H1 (cell line): Measurements from ENCODE around the gene ASB1. TPM values are rescaled to one million over a fixed set of nuclear protein-coding genes. Genes with fewer than 3 reads are reported as not detected.

ENCODE experiments used
- CTCF ChIA-PET: fragments of 300-600 bp; sonication (Branson Sonifier 250); formaldehyde crosslinking; loops from one replicate; lab custom pipeline; 2021; ENCODE audit not compliant: partially characterized antibody; lab: Charles Lee
- POLR2A ChIA-PET: fragments of 300-600 bp; sonication (Branson Sonifier 250); formaldehyde crosslinking; loops from one replicate; lab custom pipeline; 2021; ENCODE audit warnings: inconsistent platforms; ENCODE audit not compliant: partially characterized antibody; lab: Charles Lee
- DNase-seq, 2 experiments: peaks; one replicate each; pipeline versions ENCODE4 v3.0.0 to v3.0.0-alpha.2; 2010 to 2022; ENCODE audit warnings: low spot score in 2 of 2, low read depth in 1 of 2, mixed read lengths in 1 of 2
- FAIRE-seq: peaks from 2 replicates; lab custom pipeline; 2011; peaks lifted over from hg19 to GRCh38; lab: Jason Lieb, UNC
- H2AFZ ChIP-seq: 2 replicates; pipeline ENCODE4 v1.8.1; 2012; ENCODE audit warnings: low read length, inconsistent platforms
- H2AK5ac ChIP-seq: 2 replicates; pipeline ENCODE4 v1.6.1; 2013; ENCODE audit warnings: low read depth, low read length
- H2BK120ac ChIP-seq: replicated peaks from 2 replicates; pipeline ENCODE3; 2013; ENCODE audit warnings: low read depth, low read length, inconsistent platforms
- H2BK12ac ChIP-seq: 2 replicates; pipeline ENCODE4 v1.6.1; 2013; ENCODE audit warnings: low read depth, low read length
- H2BK15ac ChIP-seq: 2 replicates; pipeline ENCODE4 v1.6.1; 2013; ENCODE audit warnings: low read length
- H2BK20ac ChIP-seq: 2 replicates; pipeline ENCODE4 v1.6.1; 2013; ENCODE audit warnings: low read length
- H2BK5ac ChIP-seq: 2 replicates; pipeline ENCODE4 v1.6.1; 2013; ENCODE audit warnings: low read depth, low read length
- H3K14ac ChIP-seq: 2 replicates; pipeline ENCODE4 v1.6.1; 2013; ENCODE audit warnings: inconsistent platforms; ENCODE audit not compliant: insufficient read length
- H3K18ac ChIP-seq: 2 replicates; pipeline ENCODE4 v1.6.1; 2013; ENCODE audit warnings: low read length; ENCODE audit errors: extremely low read depth
- H3K23ac ChIP-seq: 2 replicates; pipeline ENCODE4 v1.6.1; 2013; ENCODE audit warnings: inconsistent platforms; ENCODE audit not compliant: insufficient read length
- H3K23me2 ChIP-seq: 2 replicates; pipeline ENCODE4 v1.6.1; 2013; ENCODE audit warnings: low read depth, low read length
- H3K27ac ChIP-seq: 2 replicates; pipeline ENCODE4 v1.6.1; 2011; ENCODE audit warnings: low read depth, low read length, inconsistent platforms
- H3K27me3 ChIP-seq, 4 experiments: replicated peaks in 1 of 4; 1 replicate in 1 of 4; 2 replicates in 3 of 4; pipeline versions ENCODE4 v1.6.1 to v1.8.1; 2011 to 2013; ENCODE audit warnings: low read length in 3 of 4, mild to moderate bottlenecking in 3 of 4, inconsistent platforms in 2 of 4, mixed read lengths in 2 of 4, moderate library complexity in 1 of 4; ENCODE audit not compliant: control insufficient read depth in 3 of 4, insufficient read depth in 3 of 4; ENCODE audit errors: extremely low read depth in 1 of 4
- H3K36me3 ChIP-seq, 4 experiments: 2 replicates each; pipeline versions ENCODE4 v1.6.1 to v1.8.1; 2011 to 2013; ENCODE audit warnings: mild to moderate bottlenecking in 4 of 4, low read length in 3 of 4, moderate library complexity in 2 of 4, control low read depth in 1 of 4, inconsistent platforms in 1 of 4; ENCODE audit not compliant: insufficient read depth in 4 of 4, control insufficient read depth in 2 of 4
- H3K4ac ChIP-seq: replicated peaks from 2 replicates; pipeline ENCODE3; 2013; ENCODE audit warnings: low read length, low read depth, mixed read lengths, inconsistent platforms; ENCODE audit not compliant: insufficient read length
- H3K4me1 ChIP-seq, 4 experiments: replicated peaks in 1 of 4; 1 replicate in 1 of 4; 2 replicates in 3 of 4; pipeline versions ENCODE4 v1.6.1 to v1.8.1; 2011 to 2013; ENCODE audit warnings: low read length in 3 of 4, inconsistent platforms in 2 of 4, mixed read lengths in 1 of 4; ENCODE audit not compliant: insufficient read depth in 4 of 4, control insufficient read depth in 3 of 4
- H3K4me2 ChIP-seq, 2 experiments: 2 replicates each; pipeline versions ENCODE4 v1.6.1 to v1.8.1; 2011 to 2013; ENCODE audit warnings: low read depth in 2 of 2, low read length in 2 of 2, control low read depth in 1 of 2, inconsistent platforms in 1 of 2, mild to moderate bottlenecking in 1 of 2; ENCODE audit not compliant: insufficient read depth in 1 of 2
- H3K4me3 ChIP-seq, 4 experiments: fragments of 200-600, 300-600 bp in 1 of 4; sonication (generic), shearing (Covaris generic), sonication (Bioruptor Twin) in 1 of 4; 2 replicates each; pipeline versions ENCODE4 v1.5.1 to v1.8.1; 2011 to 2016; ENCODE audit warnings: low read length in 4 of 4, low read depth in 3 of 4, control low read depth in 2 of 4, inconsistent platforms in 2 of 4, mild to moderate bottlenecking in 2 of 4, mixed read lengths in 1 of 4, moderate library complexity in 1 of 4; ENCODE audit not compliant: insufficient read depth in 2 of 4; ENCODE audit errors: extremely low read depth in 1 of 4
- H3K56ac ChIP-seq: replicated peaks from 2 replicates; pipeline ENCODE3; 2013; ENCODE audit warnings: low read depth, mild to moderate bottlenecking, mixed read lengths, low read length, inconsistent platforms; ENCODE audit not compliant: insufficient read length
- H3K79me1 ChIP-seq: 2 replicates; pipeline ENCODE4 v1.6.1; 2013; ENCODE audit warnings: low read depth, low read length, control low read depth
- H3K79me2 ChIP-seq, 2 experiments: 2 replicates each; pipeline versions ENCODE4 v1.6.1 to v1.8.1; 2012 to 2013; ENCODE audit warnings: low read length in 2 of 2, mild to moderate bottlenecking in 2 of 2, inconsistent platforms in 1 of 2; ENCODE audit not compliant: insufficient read depth in 2 of 2, control insufficient read depth in 1 of 2
- H3K9ac ChIP-seq, 4 experiments: replicated peaks in 1 of 4; 1 replicate in 1 of 4; 2 replicates in 3 of 4; pipeline versions ENCODE4 v1.6.1 to v1.8.1; 2011 to 2013; ENCODE audit warnings: low read depth in 3 of 4, low read length in 3 of 4, control low read depth in 2 of 4, mild to moderate bottlenecking in 2 of 4, moderate library complexity in 2 of 4, inconsistent platforms in 1 of 4; ENCODE audit errors: extremely low read depth in 1 of 4
- H3K9me3 ChIP-seq, 2 experiments: 2 replicates each; pipeline versions ENCODE4 v1.6.1 to v1.8.1; 2012 to 2013; ENCODE audit warnings: mild to moderate bottlenecking in 2 of 2, moderate library complexity in 2 of 2, control low read depth in 1 of 2, inconsistent platforms in 1 of 2, low read depth in 1 of 2, low read length in 1 of 2, mixed read lengths in 1 of 2; ENCODE audit not compliant: insufficient read depth in 2 of 2
- H4K20me1 ChIP-seq, 2 experiments: replicated peaks in 1 of 2; 2 replicates each; pipeline versions ENCODE3 to v1.8.1; 2011 to 2013; ENCODE audit warnings: inconsistent platforms in 2 of 2, low read length in 2 of 2, mild to moderate bottlenecking in 1 of 2; ENCODE audit not compliant: insufficient read depth in 2 of 2, control insufficient read depth in 1 of 2
- H4K5ac ChIP-seq: 2 replicates; pipeline ENCODE4 v1.6.1; 2013; ENCODE audit warnings: low read length, low read depth, mixed read lengths, inconsistent platforms; ENCODE audit not compliant: insufficient read length
- H4K8ac ChIP-seq: 2 replicates; pipeline ENCODE4 v1.8.0; 2013; ENCODE audit warnings: mild to moderate bottlenecking, moderate library complexity, low read length, inconsistent platforms; ENCODE audit not compliant: insufficient read depth; ENCODE audit errors: extremely low read depth
- H4K91ac ChIP-seq: replicated peaks from 2 replicates; pipeline ENCODE3; 2013; ENCODE audit warnings: low read length, mixed read lengths, inconsistent platforms; ENCODE audit not compliant: insufficient read length
- BCL11A ChIP-seq, 2 experiments: IDR thresholded peaks; one replicate each; pipeline ENCODE4 v1.6.1; 2011; ENCODE audit warnings: low read depth in 2 of 2, low read length in 2 of 2, mild to moderate bottlenecking in 2 of 2
- SIRT6 ChIP-seq: IDR thresholded peaks from one replicate; pipeline ENCODE4 v1.7.1; 2012; ENCODE audit warnings: low read length, inconsistent platforms
- SUZ12 ChIP-seq: fragments of 200-600 bp; sonication (generic); IDR thresholded peaks from 2 replicates; pipeline ENCODE4 v1.6.1; 2012; ENCODE audit warnings: mild to moderate bottlenecking, inconsistent platforms, low read length, moderate library complexity, mixed read lengths
- TAF1 ChIP-seq: IDR thresholded peaks from 2 replicates; pipeline ENCODE4 v1.6.1; 2011; ENCODE audit warnings: mild to moderate bottlenecking, low read depth, low read length
- TCF12 ChIP-seq: IDR thresholded peaks from 2 replicates; pipeline ENCODE4 v1.6.1; 2011; ENCODE audit warnings: low read depth, mild to moderate bottlenecking, low read length
- ZNF274 ChIP-seq: IDR thresholded peaks from 2 replicates; pipeline ENCODE4 v1.7.0; 2012; ENCODE audit warnings: low read length, borderline replicate concordance; ENCODE audit errors: extremely low read depth
- WGBS, 2 experiments: shearing (Covaris generic) in 1 of 2; methylation state at CpG; one replicate each; pipeline versions ENCODE4 v1.1.6 to v1.1.7; 2013 to 2015; ENCODE audit warnings: low lambda C conversion rate in 2 of 2, mixed read lengths in 2 of 2, inconsistent platforms in 1 of 2, low coverage in 1 of 2, missing lambda C conversion rate in 1 of 2; ENCODE audit not compliant: insufficient replicate concordance in 2 of 2, insufficient coverage in 1 of 2, insufficient read length in 1 of 2; ENCODE audit errors: extremely low coverage in 1 of 2, missing lambda C conversion rate in 1 of 2; 5-methylcytosine and 5-hydroxymethylcytosine counted together
- polyA plus RNA-seq, 7 experiments: library from polyadenylated mRNA; depleted of rRNA in 3 of 7; stranded (reverse) in 5 of 7; unstranded in 2 of 7; fragments of >200 nt in 5 of 7; fragments of 200-250 nt in 2 of 7; gene quantifications; 1 replicate in 5 of 7; 2 replicates in 1 of 7; 4 replicates in 1 of 7; pipeline versions ENCODE4 v1.2.1 to v1.2.3, GENCODE V29; 2011 to 2013; ENCODE audit warnings: missing spikeins in 2 of 7, mixed read lengths in 2 of 7
- total RNA-seq: library from RNA; stranded (reverse); fragmentation: NEBNext Ultra II Directional; extraction: Animal tissue kit (Norgen Biotek cat#: 25700); gene quantifications from 2 replicates; pipeline ENCODE4 v1.2.1, GENCODE V29; 2021

ASB1 gene
- total and polyA plus RNA-seq, 2 of the 8 experiments (the other 6 are each of a cell fraction or from before 2014, with no cell fraction given) = 24.1 to 36.0 TPM

- 95% methylated on average over 9 of the region's 10 CpGs; no CpG with 5 or more reads in 1 of the 2 experiments for WGBS, 2 experiments
- DNase-seq = no peak
- H3K9ac ChIP-seq = no peak overlapping the region
- no peak overlapping the region for H4K5ac ChIP-seq
- no peak overlapping the region for H4K8ac ChIP-seq
- FAIRE-seq = no peak
- ChIA-PET CTCF (interaction anchor here (1.5 kb wide), 1 partner anchor 12 kb away, joined by 6 read pairs; no protein-coding TSS in a partner anchor), POLR2A (no interaction called here)
- no peak overlapping the region for H2BK15ac ChIP-seq
- H3K23ac ChIP-seq = no peak overlapping the region
- no peak overlapping the region for H3K56ac ChIP-seq
- H3K27me3 ChIP-seq = no peaks in the 10 kb centered on the region; a peak in 1 of 7 replicates
- no peak for TF ChIP-seq SIRT6
- TF ChIP-seq ZNF274 = no peak
- TF ChIP-seq TCF12 = no peak
- no peak for TF ChIP-seq TAF1
- TF ChIP-seq BCL11A (IDR thresholded peaks at IDR 0.05; ENCODE audit: low read depth in 2 of 2, low read length in 2 of 2) = no peak
- TF ChIP-seq SUZ12 = no peak
- H3K79me2 ChIP-seq = no peaks in the 10 kb centered on the region
- H3K23me2 ChIP-seq = no peaks in the 10 kb centered on the region
- no peak overlapping the region for H2BK5ac ChIP-seq
- H3K79me1 ChIP-seq = no peaks in the 10 kb centered on the region
- H3K36me3 ChIP-seq = no peaks in the 10 kb centered on the region
- H3K4me1 ChIP-seq = no peaks in the 10 kb centered on the region
- no peak overlapping the region for H2BK20ac ChIP-seq
- no peak overlapping the region for H4K91ac ChIP-seq
- no peak overlapping the region for H3K27ac ChIP-seq
- H3K4ac ChIP-seq = no peak overlapping the region
- no peak overlapping the region for H2BK120ac ChIP-seq
- no peak overlapping the region for H2BK12ac ChIP-seq
- H2AFZ ChIP-seq = no peak overlapping the region
- H3K4me2 ChIP-seq = no peak overlapping the region
- no peaks in the 10 kb centered on the region for H4K20me1 ChIP-seq
- H3K14ac ChIP-seq = no peak overlapping the region
- H3K9me3 ChIP-seq = no peaks in the 10 kb centered on the region
- H3K18ac ChIP-seq = no peak overlapping the region
- H2AK5ac ChIP-seq = no peak overlapping the region
- no peak overlapping the region for H3K4me3 ChIP-seq
Measured at GRCh38 chr2:238466243-238466756, 39.6 kb downstream of the ASB1 start.
